A673 (cell line): ENCODE results near the gene REN.

Experiments used
- EZH2 ChIP-seq: fragments of 200-600 bp; sonication (generic); IDR thresholded peaks from 2 replicates; pipeline ENCODE4 v1.6.1; 2017; ENCODE audit warnings: borderline replicate concordance, low read depth, mild to moderate bottlenecking, mixed read lengths, antibody characterized with exemption, low read length; ENCODE audit not compliant: poor library complexity, severe bottlenecking
- TF ChIP-seq, protein P1 (sequence below): fragments of 300-800, 200-600 bp; sonication (generic); conservative IDR thresholded peaks from 2 replicates; pipeline ENCODE4 v1.5.1; 2017; ENCODE audit warnings: low read depth, mild to moderate bottlenecking, antibody characterized with exemption, low read length, moderate library complexity, mixed read lengths

GRCh38 chr1:204155881-204156280 lies 10.3 kb downstream of the REN start:
- TF ChIP-seq, protein P1, sequence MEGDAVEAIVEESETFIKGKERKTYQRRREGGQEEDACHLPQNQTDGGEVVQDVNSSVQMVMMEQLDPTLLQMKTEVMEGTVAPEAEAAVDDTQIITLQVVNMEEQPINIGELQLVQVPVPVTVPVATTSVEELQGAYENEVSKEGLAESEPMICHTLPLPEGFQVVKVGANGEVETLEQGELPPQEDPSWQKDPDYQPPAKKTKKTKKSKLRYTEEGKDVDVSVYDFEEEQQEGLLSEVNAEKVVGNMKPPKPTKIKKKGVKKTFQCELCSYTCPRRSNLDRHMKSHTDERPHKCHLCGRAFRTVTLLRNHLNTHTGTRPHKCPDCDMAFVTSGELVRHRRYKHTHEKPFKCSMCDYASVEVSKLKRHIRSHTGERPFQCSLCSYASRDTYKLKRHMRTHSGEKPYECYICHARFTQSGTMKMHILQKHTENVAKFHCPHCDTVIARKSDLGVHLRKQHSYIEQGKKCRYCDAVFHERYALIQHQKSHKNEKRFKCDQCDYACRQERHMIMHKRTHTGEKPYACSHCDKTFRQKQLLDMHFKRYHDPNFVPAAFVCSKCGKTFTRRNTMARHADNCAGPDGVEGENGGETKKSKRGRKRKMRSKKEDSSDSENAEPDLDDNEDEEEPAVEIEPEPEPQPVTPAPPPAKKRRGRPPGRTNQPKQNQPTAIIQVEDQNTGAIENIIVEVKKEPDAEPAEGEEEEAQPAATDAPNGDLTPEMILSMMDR = no peak
- TF ChIP-seq EZH2 = no peak
